DOHH2 (cell line): ENCODE results near the gene GYS1.
A peak's percentile ranks its signal among the peaks of the same experiment; 100 is the strongest.

Source experiments
- H3F3A ChIP-seq: fragments of 200-600 bp; sonication (generic), shearing (Covaris generic); 2 replicates; pipeline ENCODE4 v1.6.0; 2016; ENCODE audit warnings: antibody characterized with exemption, mild to moderate bottlenecking; ENCODE audit not compliant: control insufficient read depth, insufficient read depth
- H3K27ac ChIP-seq: fragments of 200-600 bp; sonication (generic); 2 replicates; pipeline ENCODE4 v1.5.1; 2014; ENCODE audit warnings: low read depth, mild to moderate bottlenecking, low read length, moderate library complexity
- H3K27me3 ChIP-seq: fragments of 200-600 bp; sonication (generic); 2 replicates; pipeline ENCODE4 v1.6.1; 2014; ENCODE audit warnings: mild to moderate bottlenecking, low read length, mixed read lengths; ENCODE audit not compliant: control insufficient read depth
- H3K36me3 ChIP-seq: fragments of 200-600 bp; sonication (generic); 2 replicates; pipeline ENCODE4 v1.6.1; 2014; ENCODE audit warnings: mild to moderate bottlenecking, low read length, moderate library complexity, mixed read lengths; ENCODE audit not compliant: control insufficient read depth
- H3K4me1 ChIP-seq: fragments of 200-600 bp; sonication (generic); 2 replicates; pipeline ENCODE4 v1.6.1; 2014; ENCODE audit warnings: mild to moderate bottlenecking, low read length, mixed read lengths; ENCODE audit not compliant: control insufficient read depth
- H3K4me2 ChIP-seq: fragments of 200-600 bp; sonication (generic); 2 replicates; pipeline ENCODE4 v1.6.0; 2014; ENCODE audit warnings: mild to moderate bottlenecking, low read length, moderate library complexity
- H3K4me3 ChIP-seq: fragments of 200-600 bp; sonication (generic); 2 replicates; pipeline ENCODE4 v1.5.1; 2014; ENCODE audit warnings: mild to moderate bottlenecking, low read length, mixed read lengths
- H3K79me2 ChIP-seq: fragments of 200-600 bp; sonication (generic); 2 replicates; pipeline ENCODE4 v1.6.1; 2014; ENCODE audit warnings: mild to moderate bottlenecking, low read length, mixed read lengths; ENCODE audit not compliant: control insufficient read depth
- H3K9me2 ChIP-seq: fragments of 200-600 bp; sonication (generic); replicated peaks from 2 replicates; pipeline ENCODE4 v1.6.1; 2014; ENCODE audit warnings: mild to moderate bottlenecking, low read length, mixed read lengths; ENCODE audit not compliant: control insufficient read depth
- H3K9me3 ChIP-seq: fragments of 200-600 bp; sonication (generic); 2 replicates; pipeline ENCODE4 v1.6.1; 2014; ENCODE audit warnings: antibody characterized with exemption, low read length, mixed read lengths; ENCODE audit not compliant: control insufficient read depth, insufficient read depth
- H4K20me1 ChIP-seq: fragments of 200-600 bp; sonication (generic); 2 replicates; pipeline ENCODE4 v1.6.0; 2014; ENCODE audit warnings: low read depth, mild to moderate bottlenecking, antibody characterized with exemption, low read length, moderate library complexity; ENCODE audit not compliant: control insufficient read depth, insufficient read depth
- CTCF ChIP-seq: fragments of 200-600 bp; sonication (generic); IDR thresholded peaks from one replicate; pipeline ENCODE4 v1.5.1; 2014; ENCODE audit warnings: antibody characterized with exemption, mild to moderate bottlenecking, low read depth, low read length; ENCODE audit not compliant: poor library complexity, severe bottlenecking
- EZH2phosphoT487 ChIP-seq: fragments of 200-600 bp; sonication (generic); IDR thresholded peaks from 2 replicates; pipeline ENCODE4 v1.6.1; 2017; ENCODE audit warnings: borderline replicate concordance, mild to moderate bottlenecking, antibody characterized with exemption, low read length, moderate library complexity, mixed read lengths

GYS1 gene

DNA sequence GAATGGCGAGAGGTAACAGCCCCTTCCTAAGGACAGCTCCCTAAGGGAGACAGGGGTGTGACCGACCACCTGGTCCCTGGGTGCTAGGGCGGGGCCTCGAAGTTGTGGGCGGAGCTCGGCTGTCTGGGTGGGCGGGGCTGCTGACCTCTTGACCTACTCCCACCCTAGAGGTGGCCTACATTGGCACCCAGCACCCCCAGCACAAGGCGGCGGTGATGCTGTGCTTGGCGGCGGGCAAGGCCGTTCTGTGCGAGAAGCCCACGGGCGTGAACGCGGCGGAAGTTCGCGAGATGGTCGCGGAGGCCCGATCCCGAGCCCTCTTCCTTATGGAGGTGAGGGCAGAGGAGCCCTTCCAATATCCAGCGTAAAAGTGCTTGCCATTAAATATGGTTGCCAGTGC, 57.2 kb downstream of the GYS1 start:
- no peaks in the 10 kb centered on the region for H3K79me2 ChIP-seq
- H3F3A ChIP-seq: peaks cover 10% of the 10 kb centered on the region
- H3K36me3 ChIP-seq: no peaks in the 10 kb centered on the region
- peaks cover 15% of the 10 kb centered on the region for H3K4me1 ChIP-seq
- H3K9me3 ChIP-seq: no peaks in the 10 kb centered on the region
- H3K4me2 ChIP-seq: no peak overlapping the region
- no peak overlapping the region for H3K4me3 ChIP-seq
- H3K9me2 ChIP-seq: no peaks in the 10 kb centered on the region
- TF ChIP-seq EZH2phosphoT487: no peak
- no peak for TF ChIP-seq CTCF
- no peaks in the 10 kb centered on the region for H4K20me1 ChIP-seq
- peaks cover 3% of the 10 kb centered on the region; the same call in 1 of the 2 replicates for H3K27me3 ChIP-seq
- no peak overlapping the region for H3K27ac ChIP-seq

DNA sequence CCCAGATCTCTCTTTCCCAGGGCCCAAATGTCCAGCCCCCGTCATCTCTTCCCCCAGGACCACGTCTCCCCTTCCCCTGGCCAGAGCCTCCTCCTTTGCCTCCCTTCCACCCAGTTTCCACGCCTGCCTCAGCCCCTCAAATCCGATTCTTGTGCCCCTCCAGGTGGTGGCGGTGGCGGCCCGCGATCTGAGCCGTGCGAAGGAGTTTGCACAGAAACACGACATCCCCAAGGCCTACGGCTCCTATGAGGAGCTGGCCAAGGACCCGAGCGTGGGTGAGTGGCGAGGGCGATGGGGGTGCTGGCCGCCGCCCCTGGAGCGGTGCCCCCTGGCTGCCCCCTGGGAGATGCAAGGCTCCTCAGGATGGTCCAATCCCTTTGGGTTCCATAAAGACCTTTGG, 58.3 kb downstream of the GYS1 start:
- H3K4me1 ChIP-seq: peaks cover 15% of the 10 kb centered on the region
- no peak overlapping the region for H3K4me3 ChIP-seq
- TF ChIP-seq CTCF: no peak
- no peak for TF ChIP-seq EZH2phosphoT487
- no peaks in the 10 kb centered on the region for H4K20me1 ChIP-seq
- H3K79me2 ChIP-seq: no peaks in the 10 kb centered on the region
- peaks cover 3% of the 10 kb centered on the region; the same call in 1 of the 2 replicates for H3K27me3 ChIP-seq
- H3F3A ChIP-seq: peaks cover 10% of the 10 kb centered on the region
- no peaks in the 10 kb centered on the region for H3K9me3 ChIP-seq
- no peaks in the 10 kb centered on the region for H3K9me2 ChIP-seq
- H3K27ac ChIP-seq: no peak overlapping the region
- no peaks in the 10 kb centered on the region for H3K36me3 ChIP-seq
- H3K4me2 ChIP-seq: no peak overlapping the region

- no peak within 1 kb of the TSS for H3K27ac ChIP-seq
- peaks cover 3% of the 10 kb centered on the region; the same call in 1 of the 2 replicates for H3K27me3 ChIP-seq
- H3K9me2 ChIP-seq: no peaks in the 10 kb centered on the region
- no peaks in the 10 kb centered on the region for H3K9me3 ChIP-seq
- H3K4me1 ChIP-seq: peaks cover 15% of the 10 kb centered on the region
- H3K4me3 ChIP-seq: peak within 1 kb of the TSS; percentile 79
- no peaks in the 10 kb centered on the region for H3K36me3 ChIP-seq
- peak within 1 kb of the TSS; percentile 95 for H3K4me2 ChIP-seq
- H4K20me1 ChIP-seq: no peaks in the 10 kb centered on the region
- peaks cover 10% of the 10 kb centered on the region for H3F3A ChIP-seq
- no peak for TF ChIP-seq CTCF
- no peak for TF ChIP-seq EZH2phosphoT487
- H3K79me2 ChIP-seq: no peaks in the 10 kb centered on the region
These were observed 59.7 kb downstream of the GYS1 start, which contains the start of gene DHDH for GRCh38 chr19:48933382-48933932. TSS of gene DHDH (plus strand) at chr19:48933699. CDS start at chr19:48933722, 23 bp downstream.
